Activated naive CD4-positive, alpha-beta T cell treated with anti-CD3 and anti-CD28 coated beads for 36 hours (primary cell): ENCODE measurements around the gene RPS8. TPM values are rescaled to one million over a fixed set of nuclear protein-coding genes. Genes with fewer than 3 reads are reported as not detected.
A peak's percentile ranks its signal among the peaks of the same experiment; 100 is the strongest.
"Not testable (repeated sequence)": the region's sequence is repeated elsewhere in the genome, so short reads cannot be mapped to it uniquely, and the experiment has no call there.

Experiments used
- CTCF ChIA-PET: fragments of 350-600 bp; sonication (Branson Sonifier 250); formaldehyde crosslinking; loops from one replicate; lab custom pipeline; 2021; ENCODE audit warnings: antibody characterized with exemption; lab: Charles Lee
- DNase-seq: peaks from one replicate; pipeline ENCODE4 v3.0.0-alpha.2; 2020
- H3K27ac Mint-ChIP-seq: one replicate; pipeline ENCODE4 v1.8.0; 2021; ENCODE audit warnings: mild to moderate bottlenecking, mixed read lengths
- H3K27me3 Mint-ChIP-seq: one replicate; pipeline ENCODE4 v1.8.0; 2021; ENCODE audit warnings: low read depth, mixed read lengths
- H3K36me3 Mint-ChIP-seq: one replicate; pipeline ENCODE4 v1.8.0; 2021; ENCODE audit warnings: low read depth, mixed read lengths
- H3K4me1 Mint-ChIP-seq: one replicate; pipeline ENCODE4 v1.8.0; 2021; ENCODE audit warnings: low read depth, mixed read lengths
- H3K4me3 Mint-ChIP-seq: one replicate; pipeline ENCODE4 v1.8.0; 2021; ENCODE audit warnings: mild to moderate bottlenecking, moderate library complexity, mixed read lengths
- H3K9me3 Mint-ChIP-seq: one replicate; pipeline ENCODE4 v1.8.0; 2021; ENCODE audit warnings: mixed read lengths
- intact Hi-C: fragments of 100-400 bp; cut with micrococcal nuclease; formaldehyde crosslinking; loops from one replicate; pipeline ENCODE4 v1.15.1; 2023
- total RNA-seq, 2 experiments: library from RNA; stranded (reverse); gene quantifications; one replicate each; pipeline ENCODE4 v1.2.3, GENCODE V29; 2021

RPS8 gene
- total RNA-seq, 2 experiments from 2014 or later, result 3,619 to 3,772 TPM

DNA sequence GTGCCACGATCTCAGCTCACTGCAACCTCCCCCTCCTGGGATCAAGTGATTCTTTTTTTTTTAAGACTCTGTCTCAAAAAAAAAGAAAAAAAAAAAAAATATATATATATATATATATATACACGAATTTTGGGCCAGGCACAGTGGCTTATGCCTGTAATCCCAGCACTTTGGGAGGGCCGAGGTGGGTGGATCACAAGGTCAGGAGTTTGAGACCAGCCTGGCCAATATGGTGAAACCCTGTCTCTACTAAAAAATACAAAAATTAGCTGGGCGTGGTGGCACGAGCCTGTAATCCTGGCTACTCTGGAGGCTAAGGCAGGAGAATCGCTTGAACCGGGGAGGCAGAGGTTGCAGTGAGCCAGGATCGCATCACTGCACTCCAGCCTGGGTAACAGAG lies 22.5 kb downstream of the RPS8 start:
- Mint-ChIP-seq H3K27ac (peak overlapping the region; percentile 41), H3K4me1 (peaks cover 16% of the 10 kb centered on the region), H3K36me3 (peaks cover 21% of the 10 kb centered on the region)
- not testable (repeated sequence) for H3K9me3 Mint-ChIP-seq, H3K27me3 Mint-ChIP-seq, DNase-seq, H3K4me3 Mint-ChIP-seq
- CTCF ChIA-PET, result interaction anchor here (0.5 to 5.0 kb wide), 4 partner anchors 8 to 54 kb away, joined by 3 to 41 read pairs (median 4); no protein-coding TSS in a partner anchor
- intact Hi-C loops, result loop anchor here (2.0 kb wide), 1 partner anchor 13 kb away; no protein-coding TSS in a partner anchor

GRCh38 chr1:44798481-44799365 lies 23.4 kb downstream of the RPS8 start:
- CTCF ChIA-PET, result interaction anchor here (0.8 to 5.0 kb wide), 5 partner anchors 9 to 69 kb away, joined by 3 to 41 read pairs (median 4); no protein-coding TSS in a partner anchor
- DNase-seq, result no peak
- Mint-ChIP-seq H3K27ac (peak overlapping the region; percentile 100), H3K27me3 (no peaks in the 10 kb centered on the region), H3K4me1 (peaks cover 24% of the 10 kb centered on the region), H3K36me3 (peaks cover 28% of the 10 kb centered on the region), H3K9me3 (no peaks in the 10 kb centered on the region), H3K4me3 (no peak overlapping the region)
- intact Hi-C loops, result loop anchor here (2.0 kb wide), 1 partner anchor 14 kb away; no protein-coding TSS in a partner anchor

GRCh38 chr1:44799770-44800584 lies 24.6 kb downstream of the RPS8 start, which contains the start of gene PLK3:
PLK3 (plus strand) TSS chr1:44800377; CDS start chr1:44800464, 87 bp downstream.
- Mint-ChIP-seq H3K36me3 (peaks cover 39% of the 10 kb centered on the region), H3K27me3 (no peaks in the 10 kb centered on the region), H3K9me3 (no peaks in the 10 kb centered on the region), H3K27ac (peak within 1 kb of the TSS; percentile 100), H3K4me3 (peak within 1 kb of the TSS; percentile 81), H3K4me1 (peaks cover 36% of the 10 kb centered on the region)
- CTCF ChIA-PET, result interaction anchor here (0.8 to 5.0 kb wide), 11 partner anchors 9 to 540 kb away, joined by 3 to 41 read pairs (median 4); partner anchors contain the start of genes BTBD19, HECTD3, MUTYH and TOE1
- intact Hi-C loops, result loop anchor here (2.0 to 10.0 kb wide), 6 partner anchors 15 to 785 kb away; partner anchors contain the start of genes NASP, RNU5D-1 and TESK2
- DNase-seq, result peak; percentile 99

GRCh38 chr1:44801491-44802305 lies 26.4 kb downstream of the RPS8 start:
- intact Hi-C loops, result loop anchor here (1.0 to 10.0 kb wide), 6 partner anchors 8 to 783 kb away; partner anchors contain the start of genes NASP, RNU5D-1 and TESK2
- peak; percentile 49 for DNase-seq
- H3K36me3 Mint-ChIP-seq, result peaks cover 47% of the 10 kb centered on the region
- CTCF ChIA-PET, result interaction anchor here (2.0 to 5.0 kb wide), 2 partner anchors 7 to 18 kb away, joined by 15 to 41 read pairs; partner anchors contain the start of gene BTBD19
- H3K27me3 Mint-ChIP-seq, result no peaks in the 10 kb centered on the region
- H3K9me3 Mint-ChIP-seq, result no peaks in the 10 kb centered on the region
- peak overlapping the region; percentile 91 for H3K27ac Mint-ChIP-seq
- peaks cover 48% of the 10 kb centered on the region for H3K4me1 Mint-ChIP-seq
- H3K4me3 Mint-ChIP-seq, result peak overlapping the region; percentile 81

- H3K4me1 Mint-ChIP-seq, result peaks cover 56% of the 10 kb centered on the region
- H3K36me3 Mint-ChIP-seq, result peaks cover 52% of the 10 kb centered on the region
Measured at GRCh38 chr1:44802306-44803061, 27.1 kb downstream of the RPS8 start.

GRCh38 chr1:44803062-44803311 lies 27.6 kb downstream of the RPS8 start:
- no peak for DNase-seq
- H3K36me3 Mint-ChIP-seq, result peaks cover 52% of the 10 kb centered on the region
- H3K27ac Mint-ChIP-seq, result peak overlapping the region; percentile 91
- intact Hi-C loops, result loop anchor here (10.0 kb wide), 1 partner anchor 782 kb away; the partner anchor contains the start of gene NASP
- no peaks in the 10 kb centered on the region for H3K9me3 Mint-ChIP-seq
- H3K27me3 Mint-ChIP-seq, result no peaks in the 10 kb centered on the region
- CTCF ChIA-PET, result interaction anchor here (0.6 kb wide), 1 partner anchor 16 kb away, joined by 4 read pairs; no protein-coding TSS in a partner anchor
- H3K4me1 Mint-ChIP-seq, result peaks cover 61% of the 10 kb centered on the region
- peak overlapping the region; percentile 81 for H3K4me3 Mint-ChIP-seq

More at GRCh38 chr1:44802306-44803061, 27.1 kb downstream of the RPS8 start:
- peak overlapping the region; percentile 91 for H3K27ac Mint-ChIP-seq
- DNase-seq, result peak; percentile 32
- intact Hi-C loops, result loop anchor here (10.0 kb wide), 1 partner anchor 782 kb away; the partner anchor contains the start of gene NASP
- H3K27me3 Mint-ChIP-seq, result no peaks in the 10 kb centered on the region
- peak overlapping the region; percentile 81 for H3K4me3 Mint-ChIP-seq
- H3K9me3 Mint-ChIP-seq, result no peaks in the 10 kb centered on the region
- CTCF ChIA-PET, result no interaction called here

- Mint-ChIP-seq H3K27me3 (no peaks in the 10 kb centered on the region), H3K27ac (peak overlapping the region; percentile 91)
- CTCF ChIA-PET, result interaction anchor here (0.6 kb wide), 2 partner anchors 16 to 689 kb away, joined by 3 to 4 read pairs; no protein-coding TSS in a partner anchor
Measured at GRCh38 chr1:44803312-44804095, 28.2 kb downstream of the RPS8 start.

GRCh38 chr1:44805311-44806024 lies 30.1 kb downstream of the RPS8 start:
- CTCF ChIA-PET, result interaction anchor here (0.5 to 1.0 kb wide), 3 partner anchors 9 to 73 kb away, joined by 3 to 4 read pairs (median 3); no protein-coding TSS in a partner anchor
- Mint-ChIP-seq H3K36me3 (peaks cover 58% of the 10 kb centered on the region), H3K27me3 (no peaks in the 10 kb centered on the region), H3K27ac (peak overlapping the region; percentile 91), H3K4me1 (peaks cover 81% of the 10 kb centered on the region), H3K4me3 (no peak overlapping the region), H3K9me3 (no peaks in the 10 kb centered on the region)
- no peak for DNase-seq
- intact Hi-C loops, result loop anchor here (2.0 to 10.0 kb wide), 2 partner anchors 779 to 881 kb away; partner anchors contain the start of genes GPBP1L1 and NASP

More at GRCh38 chr1:44803312-44804095, 28.2 kb downstream of the RPS8 start:
- intact Hi-C loops, result loop anchor here (10.0 kb wide), 1 partner anchor 781 kb away; the partner anchor contains the start of gene NASP
- Mint-ChIP-seq H3K36me3 (peaks cover 54% of the 10 kb centered on the region), H3K9me3 (no peaks in the 10 kb centered on the region), H3K4me1 (peaks cover 65% of the 10 kb centered on the region), H3K4me3 (peak overlapping the region; percentile 81)
- DNase-seq, result no peak

GRCh38 chr1:44806025-44806703 lies 30.8 kb downstream of the RPS8 start:
- H3K27me3 Mint-ChIP-seq, result no peaks in the 10 kb centered on the region
- peaks cover 57% of the 10 kb centered on the region for H3K36me3 Mint-ChIP-seq
- no peaks in the 10 kb centered on the region for H3K9me3 Mint-ChIP-seq
- intact Hi-C loops, result loop anchor here (2.0 to 10.0 kb wide), 2 partner anchors 779 to 881 kb away; partner anchors contain the start of genes GPBP1L1 and NASP
- H3K4me3 Mint-ChIP-seq, result peak overlapping the region; percentile 76
- peak overlapping the region; percentile 100 for H3K27ac Mint-ChIP-seq
- DNase-seq, result no peak
- H3K4me1 Mint-ChIP-seq, result peaks cover 88% of the 10 kb centered on the region
- CTCF ChIA-PET, result interaction anchor here (0.9 to 1.0 kb wide), 3 partner anchors 8 to 13 kb away, joined by 3 to 5 read pairs (median 4); no protein-coding TSS in a partner anchor
